ENCODE data around the gene ADD3.

DNA sequence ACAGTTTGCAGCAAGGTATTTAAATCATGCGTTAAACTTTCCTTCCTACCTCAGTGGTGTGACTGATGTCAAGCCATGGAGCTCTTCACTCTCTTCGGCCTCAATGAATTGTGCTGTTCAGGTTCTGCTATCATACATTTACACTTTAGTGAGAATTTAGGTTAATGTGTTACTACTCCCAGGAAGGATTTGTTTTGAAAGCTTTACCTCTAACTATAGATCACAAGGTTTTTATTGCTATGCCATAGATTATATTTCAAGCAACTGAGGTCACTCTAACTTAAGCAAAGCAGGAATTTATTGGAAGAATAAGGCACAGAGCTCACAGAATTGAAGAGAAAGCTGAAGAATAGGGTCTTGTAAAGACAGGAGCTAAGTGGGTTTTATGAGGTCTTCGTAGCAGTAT lies 11.0 kb upstream of the ADD3 start:
- TF ChIP-seq POLR2AphosphoS5 (IDR thresholded peaks at IDR 0.05; ENCODE audit: low read depth, low read length): no peak
- TF ChIP-seq TCF7L2 (IDR thresholded peaks at IDR 0.05; ENCODE audit: low read depth, low read length): no peak

All from Panc1 (cell line).